Stimulated activated CD4-positive, alpha-beta T cell treated with anti-CD3 and anti-CD28 coated beads, Interleukin-4, amount 100 ng/mL, for 4 hours (primary cell): ENCODE data around the gene KHDC4.

Experiments used
- DNase-seq, 2 experiments: peaks; one replicate each; pipeline ENCODE4 v3.0.0-alpha.2; 2020

The KHDC4 gene

DNA sequence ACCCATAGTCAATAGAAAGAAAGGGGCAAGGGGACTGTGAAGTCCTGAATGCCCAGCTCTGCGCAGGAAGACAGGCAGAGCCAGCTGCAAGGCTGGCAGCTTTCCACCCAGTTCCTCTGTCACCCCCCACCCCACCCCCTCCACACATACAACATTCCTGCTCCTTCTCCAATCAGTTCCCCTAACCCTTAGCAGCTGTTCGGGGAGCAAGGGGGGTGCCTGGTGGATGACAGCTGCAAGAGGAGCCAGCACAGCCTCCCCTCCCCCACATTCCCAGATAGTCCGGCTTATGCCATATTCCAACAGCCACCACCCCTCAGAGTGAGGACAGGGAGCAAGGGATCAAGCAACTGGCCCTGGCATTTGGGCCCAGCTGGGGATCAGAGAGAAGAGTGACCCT is 34.5 kb upstream of the KHDC4 start:
- no peak for DNase-seq

DNA sequence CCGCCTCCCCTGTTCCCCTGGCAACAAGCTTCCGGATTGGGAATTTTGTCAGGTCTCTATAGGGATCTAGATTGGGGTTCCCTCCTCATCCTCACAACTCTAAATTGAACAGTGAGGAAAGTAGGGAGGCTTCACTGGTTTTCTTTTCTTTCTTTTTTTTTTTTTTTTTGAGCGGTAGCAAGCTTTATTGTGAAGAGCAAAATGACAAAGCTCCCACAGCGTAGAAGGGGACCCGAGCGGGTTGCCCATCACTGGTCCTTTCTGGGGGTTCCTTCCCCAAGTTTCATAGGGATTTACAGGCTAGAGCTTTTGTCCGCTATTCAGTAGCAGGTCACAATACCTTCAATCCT is 33.8 kb upstream of the KHDC4 start:
- no peak for DNase-seq

DNA sequence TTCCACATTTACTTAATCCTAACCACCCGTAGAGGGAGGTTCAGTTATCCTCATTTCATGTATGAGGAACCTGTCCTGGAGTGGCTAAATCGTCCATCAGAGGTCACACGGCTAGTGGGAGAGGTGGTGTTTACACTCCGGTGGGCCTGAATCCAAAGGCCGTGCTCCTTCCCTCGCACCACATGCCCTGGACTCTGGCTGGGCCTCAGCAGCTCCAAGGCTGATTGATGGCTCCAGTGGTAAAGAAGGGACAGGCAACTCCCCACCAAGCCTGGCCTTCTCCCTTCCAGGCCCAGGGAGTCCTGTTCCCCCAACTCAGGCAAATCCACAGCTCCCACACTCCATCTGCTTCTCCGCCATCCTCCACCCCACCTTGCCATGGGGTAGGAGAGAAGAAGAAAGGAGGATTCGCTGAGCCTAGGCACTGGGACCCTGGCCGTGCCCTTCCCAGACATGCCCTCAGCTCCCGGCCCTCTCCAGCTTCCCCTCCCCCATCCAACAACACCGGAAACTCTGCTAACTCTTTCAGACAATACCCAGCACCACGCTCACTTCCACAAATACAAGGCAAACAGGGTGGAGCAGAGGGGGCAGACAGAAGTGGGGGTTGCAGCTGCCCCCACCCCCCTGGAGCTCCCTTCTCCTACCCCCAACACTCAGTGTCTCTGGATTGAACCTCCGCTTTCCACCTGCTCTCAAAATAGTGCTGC is 33.3 kb upstream of the KHDC4 start:
- DNase-seq = no peak

DNA sequence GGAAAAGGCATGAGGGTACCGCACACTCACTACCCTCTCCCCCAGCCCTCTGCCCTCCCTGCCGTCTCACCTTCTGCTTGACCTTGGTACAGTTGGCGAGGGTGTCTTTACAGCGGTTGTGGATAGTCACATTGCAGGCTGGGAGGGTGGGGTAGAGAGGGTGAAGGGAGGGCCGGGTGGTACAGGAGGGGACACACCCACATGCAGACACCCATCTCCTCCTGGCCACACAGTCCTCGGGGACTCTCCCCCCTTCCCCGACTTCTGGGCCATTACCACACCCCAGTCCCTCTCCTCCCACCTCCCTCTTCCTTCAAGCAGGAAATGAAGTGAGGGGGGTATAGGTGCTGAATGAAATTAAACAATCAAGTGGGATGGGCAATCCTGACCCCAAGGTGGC is 32.5 kb upstream of the KHDC4 start:
- no peak for DNase-seq

DNA sequence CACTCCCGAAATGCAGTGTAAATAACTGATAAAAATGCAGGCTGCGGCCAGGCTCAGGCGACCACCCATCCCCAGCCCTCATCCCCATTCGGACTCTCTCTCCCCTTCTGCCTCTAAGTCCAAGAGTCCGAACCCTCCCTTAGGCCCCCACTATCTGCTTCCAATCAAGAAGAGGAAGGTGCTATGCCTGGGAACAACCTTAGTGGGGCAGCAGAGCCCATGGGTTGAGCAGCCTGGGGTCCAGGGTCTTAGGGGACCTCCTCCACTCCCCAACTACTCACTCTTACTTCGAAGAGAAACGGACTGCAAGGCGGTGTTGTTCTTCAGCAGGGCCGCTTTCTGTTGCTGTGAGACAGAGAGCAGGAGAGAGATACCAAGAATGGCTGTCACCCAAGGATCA is 31.9 kb upstream of the KHDC4 start:
- no peak for DNase-seq

DNA sequence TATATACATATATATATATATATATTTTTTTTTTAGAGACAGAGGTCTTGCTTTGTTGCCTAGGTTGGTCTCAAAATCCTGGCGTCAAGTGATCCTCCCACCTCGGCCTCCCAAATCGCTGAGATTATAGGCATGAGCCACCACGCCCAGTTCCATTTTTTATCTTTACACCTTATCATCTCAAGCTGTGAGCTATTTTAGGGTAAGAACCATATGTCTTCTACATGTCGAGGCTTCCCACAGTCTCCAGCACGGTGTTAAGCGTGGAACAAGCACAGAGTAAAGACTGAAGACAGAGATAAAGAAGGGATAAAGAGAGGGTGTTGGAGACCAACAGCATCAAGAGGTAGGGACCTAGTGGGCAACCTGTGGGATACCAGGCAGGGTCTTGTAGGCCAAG is 30.0 kb upstream of the KHDC4 start:
- no peak for DNase-seq

DNA sequence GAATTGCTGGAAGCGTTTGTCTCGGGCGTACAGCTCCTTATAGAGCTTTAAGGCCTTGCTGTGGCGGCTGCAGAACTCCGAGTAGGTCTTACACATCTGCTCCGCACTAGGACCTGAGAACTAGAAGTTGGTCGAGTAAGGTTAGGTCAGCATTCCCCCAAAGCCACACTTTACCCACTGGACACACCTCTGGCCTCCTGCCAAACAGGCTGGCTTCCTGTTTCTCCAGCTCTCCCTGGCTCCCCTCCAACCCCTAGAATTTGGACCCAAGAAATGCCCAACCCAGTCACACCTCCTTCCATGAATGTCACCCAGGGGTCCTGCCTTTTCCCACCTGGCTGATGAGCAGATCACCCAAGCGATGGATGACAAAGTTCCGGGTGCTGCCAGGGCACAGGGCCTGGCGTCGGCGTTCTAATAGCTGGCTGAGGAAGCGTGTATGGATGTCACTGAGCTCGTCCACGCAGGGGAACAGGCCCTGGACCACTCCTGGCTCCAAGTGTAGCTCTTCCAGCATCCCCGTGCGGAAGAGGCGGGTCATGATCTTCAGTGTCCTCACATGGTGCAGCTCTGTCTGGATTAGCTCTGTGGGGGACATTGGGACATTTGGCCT is 28.5 kb upstream of the KHDC4 start:
- DNase-seq = no peak

DNA sequence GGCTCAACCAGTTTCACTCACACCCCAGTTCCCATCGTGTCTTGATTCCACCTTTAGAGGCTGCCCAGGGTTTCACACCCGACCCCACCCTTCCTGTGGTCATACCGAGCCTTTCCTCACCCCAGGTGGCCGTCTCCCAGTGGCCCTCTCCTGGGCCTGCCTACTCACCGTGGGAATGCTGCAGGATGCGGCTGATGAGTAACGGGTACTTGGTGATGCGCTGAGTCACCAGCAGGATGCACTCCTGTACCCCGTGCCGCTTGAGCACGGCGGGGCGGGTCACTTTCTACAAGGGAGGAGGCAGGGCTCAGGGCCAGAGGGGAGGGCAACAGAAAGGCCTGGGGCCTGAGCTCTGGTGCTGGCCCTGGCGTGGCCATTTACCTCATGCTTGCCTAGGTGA is 27.7 kb upstream of the KHDC4 start:
- DNase-seq = no peak

DNA sequence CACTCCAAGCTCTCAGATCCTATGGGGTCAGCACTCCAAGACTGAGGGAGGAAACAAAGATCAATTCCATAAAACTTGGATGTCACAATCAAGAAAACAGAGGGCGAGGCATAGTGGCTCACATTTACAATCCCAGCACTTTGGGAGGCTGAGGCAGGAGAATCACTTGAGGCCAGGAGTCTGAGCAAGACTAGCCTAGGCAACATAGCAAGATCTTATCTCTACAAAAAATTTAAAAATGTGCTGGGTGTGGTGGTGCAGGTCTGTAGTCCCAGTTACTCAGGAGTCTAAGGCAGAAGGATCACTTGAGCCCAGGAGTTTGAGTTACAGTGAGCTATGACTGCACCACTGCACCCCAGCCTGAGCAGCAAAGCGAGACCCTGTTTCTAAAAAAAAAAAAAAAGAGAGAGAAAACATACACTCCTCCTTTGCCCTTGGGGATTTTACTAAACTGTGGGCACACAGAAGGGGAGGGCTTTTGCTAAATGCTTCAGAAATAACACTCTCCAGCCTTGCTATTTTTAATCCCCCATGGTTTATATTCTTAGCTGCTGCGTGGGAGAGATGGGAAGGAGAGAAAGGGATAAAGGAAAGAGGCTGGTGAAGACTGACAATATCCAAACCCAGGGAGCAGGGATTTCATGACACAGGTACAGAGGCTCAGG is 26.0 kb upstream of the KHDC4 start:
- no peak for DNase-seq

DNA sequence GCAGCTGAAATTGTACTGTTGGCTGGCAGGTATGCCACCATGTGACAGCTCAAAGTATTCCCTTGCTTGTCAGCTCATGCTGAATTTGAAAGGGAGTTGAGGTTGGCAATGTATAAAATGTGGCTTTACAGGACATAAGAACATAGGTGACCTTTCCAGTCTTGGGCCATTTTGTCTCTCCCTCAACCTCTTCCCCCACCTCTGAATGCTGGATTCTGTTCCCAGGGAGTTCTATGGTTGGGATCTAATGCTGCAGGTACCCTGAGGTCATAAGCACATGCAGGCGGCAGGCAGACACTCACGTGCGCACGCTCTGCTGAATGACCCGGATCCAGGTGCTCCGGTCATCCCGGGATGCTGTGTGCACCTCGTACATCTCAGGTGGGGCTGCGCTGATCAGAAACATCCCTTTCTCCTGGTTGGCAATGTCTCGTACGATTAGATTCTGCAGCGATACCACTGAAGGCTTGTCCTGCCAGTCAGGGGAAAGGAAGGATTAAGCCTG is 23.2 kb upstream of the KHDC4 start:
- no peak for DNase-seq

DNA sequence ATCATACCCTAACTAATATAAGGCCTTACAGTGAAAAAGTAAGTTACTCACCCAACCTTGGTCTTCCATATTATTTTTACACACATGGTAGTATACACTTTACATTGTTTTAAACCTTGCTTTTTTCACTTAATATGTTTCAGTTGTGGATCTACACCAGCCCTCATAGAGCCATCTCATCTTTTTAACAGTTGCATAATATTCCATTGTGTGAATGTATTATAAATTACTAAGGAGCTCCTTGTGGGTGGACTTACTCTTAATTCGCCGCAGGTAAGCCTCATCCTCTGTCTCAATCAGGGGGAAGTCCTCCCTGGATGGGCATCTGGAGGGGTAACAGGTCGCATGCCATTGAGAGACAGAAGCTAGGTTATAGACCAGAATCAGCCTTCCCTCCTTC is 20.4 kb upstream of the KHDC4 start:
- no peak for DNase-seq

DNA sequence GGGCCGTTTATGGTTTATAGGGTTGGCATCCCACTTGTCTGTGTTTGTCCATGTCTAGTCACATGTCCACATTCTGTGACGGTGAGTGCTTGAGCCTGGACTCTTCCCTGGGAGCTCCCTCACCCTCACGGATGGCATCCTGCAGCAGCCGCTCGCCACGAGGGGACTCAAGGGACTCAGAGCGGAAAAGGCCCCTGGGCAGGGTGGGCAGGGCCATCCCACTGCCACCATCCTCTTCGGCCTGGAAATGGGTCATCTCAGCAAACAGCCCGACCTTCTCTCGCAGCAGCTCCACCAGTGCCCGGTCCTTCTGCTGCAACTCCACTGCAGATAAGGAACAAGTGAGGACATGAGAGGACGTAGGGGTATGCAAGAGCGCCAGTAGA is 18.3 kb upstream of the KHDC4 start:
- no peak for DNase-seq

DNA sequence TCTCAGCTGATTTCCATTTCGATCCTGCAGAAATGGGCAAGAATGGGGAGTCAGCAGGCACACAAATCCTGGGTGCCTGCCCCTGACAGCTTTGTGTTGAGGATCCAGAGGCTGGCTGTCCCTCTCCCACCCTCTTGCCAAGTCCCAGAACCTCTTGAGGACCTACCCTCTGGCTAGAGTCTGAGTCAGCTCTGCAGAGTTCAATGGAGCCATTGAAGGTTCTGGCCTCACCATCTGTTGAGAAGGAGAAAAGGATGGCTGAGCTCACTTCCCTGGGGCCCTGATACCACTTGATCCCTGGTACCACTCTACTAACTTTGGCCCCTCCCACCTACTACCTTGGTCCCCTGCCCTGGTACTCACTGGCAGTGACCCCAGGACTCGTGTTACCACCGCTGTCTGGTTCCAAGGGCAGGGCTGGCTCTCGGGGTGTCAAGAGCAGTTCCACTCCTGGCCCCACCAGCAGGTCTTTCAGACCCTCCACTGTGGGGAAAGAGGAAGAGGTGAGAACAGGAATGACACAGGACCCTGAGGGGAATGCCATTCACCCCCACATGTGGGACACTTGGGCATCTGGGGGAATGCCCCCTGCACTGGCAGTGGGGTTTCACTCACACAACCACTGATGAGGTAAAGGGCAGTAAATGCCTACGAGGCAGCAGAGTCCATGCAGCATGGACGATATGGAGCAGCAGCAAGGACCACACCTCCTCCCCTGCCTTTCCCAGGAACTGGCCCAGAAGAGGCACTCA is 17.7 kb upstream of the KHDC4 start:
- no peak for DNase-seq

DNA sequence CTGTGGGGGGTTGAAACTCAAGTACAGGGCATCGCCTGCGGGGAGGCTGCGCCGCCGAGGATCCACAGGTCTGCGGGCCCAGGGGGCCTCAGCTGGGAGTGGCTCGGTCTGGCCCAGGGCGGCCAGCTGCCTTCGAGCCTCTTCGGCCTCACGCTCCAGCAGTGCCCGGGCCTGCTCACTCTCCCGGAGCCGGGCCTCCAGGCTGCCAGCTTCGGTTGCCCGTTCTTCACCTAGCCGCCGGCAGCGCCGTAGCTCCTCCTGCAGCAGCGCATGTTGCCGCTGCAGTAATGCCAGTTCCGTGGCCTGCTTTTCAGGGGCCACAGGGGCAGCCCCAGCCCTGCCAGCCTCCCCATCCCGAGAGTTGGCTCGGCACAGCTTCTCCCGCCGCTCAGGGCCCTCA is 16.6 kb upstream of the KHDC4 start:
- DNase-seq = no peak

DNA sequence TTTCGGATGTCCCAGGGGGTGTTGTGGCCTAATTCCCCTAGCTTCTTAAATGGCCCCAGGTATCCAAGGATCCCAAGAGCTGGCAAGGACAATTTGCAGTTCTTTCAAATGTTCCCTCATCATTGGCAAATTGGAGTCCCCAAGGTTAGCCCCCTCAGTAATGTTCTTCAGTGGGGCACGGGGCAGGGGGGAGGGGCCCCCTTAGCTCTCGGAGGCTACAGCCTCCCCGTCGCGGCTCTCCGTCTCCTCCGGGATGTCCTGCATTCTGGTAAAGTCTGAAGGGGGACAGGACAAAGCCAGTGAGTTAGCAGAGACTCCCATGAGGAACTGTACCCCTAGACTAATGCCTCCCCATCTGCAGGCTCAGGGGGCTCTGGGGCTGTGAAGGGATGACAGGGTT is 13.5 kb upstream of the KHDC4 start:
- DNase-seq = no peak

DNA sequence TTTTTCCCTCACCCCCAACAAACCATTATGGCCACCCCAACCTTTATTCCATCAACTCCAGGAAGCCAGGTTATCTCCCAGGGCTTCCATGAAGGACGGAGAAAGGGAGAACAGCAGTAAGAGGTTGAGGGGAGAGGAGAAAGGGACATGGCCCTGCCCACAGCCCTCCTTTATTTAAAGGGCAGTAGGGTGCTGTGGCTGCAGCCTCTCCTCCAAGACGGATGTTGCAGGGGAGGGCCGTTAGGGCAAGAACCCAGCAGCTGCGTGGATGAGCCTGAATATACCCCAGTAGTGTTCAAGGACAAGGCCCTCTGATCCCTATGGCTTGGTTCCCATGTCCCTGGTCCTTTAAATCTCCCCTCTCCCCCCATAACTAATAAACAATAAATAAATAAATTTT is 13.1 kb upstream of the KHDC4 start:
- no peak for DNase-seq

DNA sequence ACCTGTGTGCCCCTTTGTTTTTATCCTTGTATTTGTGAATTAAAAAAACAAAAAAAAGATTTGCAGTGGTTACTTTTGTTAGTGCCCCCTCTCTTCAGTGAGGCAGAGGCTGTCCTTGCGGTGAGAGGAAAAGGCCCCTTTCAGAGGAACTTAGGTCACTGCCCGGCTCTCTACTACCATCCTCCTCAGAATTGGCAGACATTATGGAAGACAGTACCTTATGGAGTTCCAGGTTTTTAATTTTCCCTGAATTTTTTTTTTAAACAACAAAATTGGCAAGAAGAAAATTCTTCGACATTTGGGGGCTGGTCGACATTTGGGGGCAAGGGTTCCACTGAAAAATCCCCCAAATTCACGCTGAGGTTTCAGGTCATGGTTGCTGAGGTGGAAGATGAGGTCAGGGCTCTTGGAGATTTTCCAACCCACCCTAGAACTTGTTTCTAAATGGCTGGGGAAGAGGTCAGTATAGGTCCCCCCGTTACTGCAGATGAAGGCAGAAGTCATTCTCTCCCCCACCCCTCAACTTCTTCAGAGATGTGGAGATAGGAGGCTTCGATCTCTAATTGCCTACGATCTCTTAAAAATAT is 12.5 kb upstream of the KHDC4 start:
- no peak for DNase-seq

DNA sequence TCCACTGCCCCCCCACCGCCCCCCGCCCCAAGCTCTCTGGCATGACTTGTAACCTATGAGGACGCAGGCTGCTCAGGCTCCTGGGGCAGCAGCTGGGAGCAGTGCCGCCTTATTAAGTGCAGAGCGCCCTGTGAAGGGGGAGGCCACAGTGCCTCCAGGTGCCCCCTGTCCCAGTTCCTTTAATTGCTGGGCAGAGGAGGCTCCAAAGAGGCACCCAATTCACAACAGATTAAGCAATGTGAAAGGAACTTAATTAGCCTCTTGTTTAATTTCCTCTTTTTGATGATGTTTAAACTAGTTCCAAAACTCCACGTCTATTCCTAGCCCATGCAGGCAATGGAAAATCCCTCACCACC is 10.2 kb upstream of the KHDC4 start:
- DNase-seq = no peak

DNA sequence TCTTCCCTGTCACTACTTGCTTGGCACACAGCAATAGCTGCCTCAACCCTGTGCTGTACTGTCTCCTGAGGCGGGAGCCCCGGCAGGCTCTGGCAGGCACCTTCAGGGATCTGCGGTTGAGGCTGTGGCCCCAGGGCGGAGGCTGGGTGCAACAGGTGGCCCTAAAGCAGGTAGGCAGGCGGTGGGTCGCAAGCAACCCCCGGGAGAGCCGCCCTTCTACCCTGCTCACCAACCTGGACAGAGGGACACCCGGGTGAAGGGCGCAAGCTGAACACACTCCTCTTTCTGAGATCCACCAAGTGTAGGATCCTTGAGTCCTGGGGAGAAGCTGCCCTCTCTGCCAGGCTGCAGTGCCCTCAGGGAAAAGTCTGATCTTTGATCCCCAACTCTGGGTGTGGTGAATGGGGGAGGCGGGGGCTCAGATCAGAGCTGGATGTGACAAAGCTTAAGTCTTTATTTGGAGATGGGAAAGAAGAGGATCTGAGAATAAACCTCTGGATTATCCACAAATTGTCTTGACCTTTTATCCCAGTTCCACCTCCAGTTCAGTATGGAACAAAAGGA is 8.4 kb upstream of the KHDC4 start:
- no peak for DNase-seq

DNA sequence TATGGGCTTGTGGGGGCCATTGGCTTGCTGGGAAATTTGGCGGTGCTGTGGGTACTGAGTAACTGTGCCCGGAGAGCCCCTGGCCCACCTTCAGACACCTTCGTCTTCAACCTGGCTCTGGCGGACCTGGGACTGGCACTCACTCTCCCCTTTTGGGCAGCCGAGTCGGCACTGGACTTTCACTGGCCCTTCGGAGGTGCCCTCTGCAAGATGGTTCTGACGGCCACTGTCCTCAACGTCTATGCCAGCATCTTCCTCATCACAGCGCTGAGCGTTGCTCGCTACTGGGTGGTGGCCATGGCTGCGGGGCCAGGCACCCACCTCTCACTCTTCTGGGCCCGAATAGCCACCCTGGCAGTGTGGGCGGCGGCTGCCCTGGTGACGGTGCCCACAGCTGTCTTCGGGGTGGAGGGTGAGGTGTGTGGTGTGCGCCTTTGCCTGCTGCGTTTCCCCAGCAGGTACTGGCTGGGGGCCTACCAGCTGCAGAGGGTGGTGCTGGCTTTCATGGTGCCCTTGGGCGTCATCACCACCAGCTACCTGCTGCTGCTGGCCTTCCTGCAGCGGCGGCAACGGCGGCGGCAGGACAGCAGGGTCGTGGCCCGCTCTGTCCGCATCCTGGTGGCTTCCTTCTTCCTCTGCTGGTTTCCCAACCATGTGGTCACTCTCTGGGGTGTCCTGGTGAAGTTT is 7.8 kb upstream of the KHDC4 start:
- no peak for DNase-seq

DNA sequence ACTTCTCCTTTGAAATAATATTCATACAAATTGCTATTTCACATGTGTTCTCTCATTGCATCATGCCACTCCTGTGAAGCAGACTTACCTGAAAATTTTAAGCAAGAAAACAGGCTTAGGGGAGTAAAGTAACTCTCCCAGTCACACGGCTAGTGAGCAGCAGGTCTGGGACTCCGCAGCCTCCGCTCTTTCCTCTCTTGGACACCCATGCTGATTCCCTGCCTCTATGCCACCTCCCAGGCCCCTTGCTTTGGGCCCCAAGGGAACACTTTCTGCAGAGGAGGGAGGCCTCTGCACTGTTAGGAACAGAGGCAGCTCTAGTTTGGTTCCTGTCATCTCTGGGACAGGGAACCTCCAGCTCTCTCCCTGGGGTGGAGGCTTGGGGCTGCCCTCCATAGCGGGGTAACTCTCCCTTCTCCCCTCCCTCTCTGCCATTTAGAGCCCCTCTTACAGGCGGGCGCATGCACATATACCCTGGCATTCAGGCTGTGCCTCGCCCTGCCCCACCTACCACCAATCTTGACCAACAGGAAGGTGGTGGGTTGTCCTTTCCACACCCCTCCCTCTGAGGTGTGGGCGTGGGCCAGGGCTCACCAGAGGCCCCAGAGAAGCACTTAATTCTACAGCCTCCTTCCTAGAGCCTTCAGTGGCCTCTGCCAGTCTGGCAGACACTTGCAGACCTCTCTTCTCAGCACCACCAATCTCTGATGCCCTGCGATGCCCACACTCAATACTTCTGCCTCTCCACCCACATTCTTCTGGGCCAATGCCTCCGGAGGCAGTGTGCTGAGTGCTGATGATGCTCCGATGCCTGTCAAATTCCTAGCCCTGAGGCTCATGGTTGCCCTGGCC is 7.0 kb upstream of the KHDC4 start, which contains the start of gene RXFP4:
RXFP4 (plus strand) TSS at position 646 of the 852 bp plus-strand sequence; CDS start at position 718, 72 bp downstream.
- no peak for DNase-seq
